PC-9 (cell line): ENCODE results near the gene ZNF892. TPM values are rescaled to one million over a fixed set of nuclear protein-coding genes. Genes with fewer than 3 reads are reported as not detected.

Source experiments
- BruUV-seq: library from RNA; stranded (reverse); fragments of 400-500 nt; replicated peaks from 2 replicates; lab custom pipeline; 2021; lab: Mats Ljungman, UMichigan
- CTCF ChIA-PET: fragments of 300-600 bp; sonication (Branson Sonifier 250); formaldehyde crosslinking; loops from one replicate; lab custom pipeline; 2022; ENCODE audit warnings: antibody characterized with exemption; lab: Charles Lee
- POLR2A ChIA-PET: fragments of 300-600 bp; sonication (Branson Sonifier 250); formaldehyde crosslinking; loops from one replicate; lab custom pipeline; 2022; ENCODE audit warnings: antibody characterized with exemption; ENCODE audit not compliant: unreplicated experiment; lab: Charles Lee
- DNase-seq, 2 experiments: peaks; one replicate each; pipeline versions ENCODE4 v3.0.0 to v3.0.0-alpha.2; 2015 to 2022; ENCODE audit warnings: mixed read lengths in 1 of 2
- H2AFZ ChIP-seq: fragments of 200-600 bp; sonication (generic); 2 replicates; pipeline ENCODE4 v1.8.1; 2017; ENCODE audit warnings: antibody characterized with exemption
- H3F3A ChIP-seq: fragments of 200-600 bp; sonication (generic); 2 replicates; pipeline ENCODE4 v1.8.1; 2017; ENCODE audit warnings: antibody characterized with exemption, mild to moderate bottlenecking, low read depth; ENCODE audit not compliant: insufficient read depth
- H3K27ac ChIP-seq: fragments of 200-600 bp; sonication (generic); 2 replicates; pipeline ENCODE4 v1.6.1; 2016; ENCODE audit warnings: mixed run types
- H3K27me3 ChIP-seq: fragments of 200-600 bp; sonication (generic); 2 replicates; pipeline ENCODE4 v1.6.1; 2016; ENCODE audit warnings: low read depth, mixed run types; ENCODE audit not compliant: insufficient read depth
- H3K36me3 ChIP-seq: fragments of 200-600 bp; sonication (generic); 2 replicates; pipeline ENCODE4 v1.6.1; 2016; ENCODE audit warnings: low read depth, mixed run types
- H3K4me1 ChIP-seq: fragments of 200-600 bp; sonication (generic); replicated peaks from 2 replicates; pipeline ENCODE4 v1.6.1; 2016; ENCODE audit warnings: mixed run types; ENCODE audit not compliant: insufficient read depth
- H3K4me2 ChIP-seq: fragments of 200-600 bp; sonication (generic); 2 replicates; pipeline ENCODE4 v1.6.1; 2017; ENCODE audit warnings: mixed run types
- H3K4me3 ChIP-seq: fragments of 200-600 bp; sonication (generic); 2 replicates; pipeline ENCODE4 v1.6.1; 2016; ENCODE audit warnings: mixed run types
- H3K79me2 ChIP-seq: fragments of 200-600 bp; sonication (generic); 2 replicates; pipeline ENCODE4 v1.6.1; 2017; ENCODE audit warnings: low read depth, mixed run types
- H3K9me2 ChIP-seq: fragments of 200-600 bp; sonication (generic); 2 replicates; pipeline ENCODE4 v1.8.1; 2017; ENCODE audit warnings: mild to moderate bottlenecking; ENCODE audit not compliant: insufficient read depth
- H3K9me3 ChIP-seq: fragments of 200-600 bp; sonication (generic); 2 replicates; pipeline ENCODE4 v1.8.1; 2016; ENCODE audit warnings: low read depth; ENCODE audit not compliant: insufficient read depth
- H4K20me1 ChIP-seq: fragments of 200-600 bp; sonication (generic); 2 replicates; pipeline ENCODE4 v1.8.1; 2017; ENCODE audit not compliant: insufficient read depth
- CTCF ChIP-seq: fragments of 200-600 bp; sonication (generic); conservative IDR thresholded peaks from 2 replicates; pipeline ENCODE4 v1.6.1; 2017; ENCODE audit warnings: mixed run types, antibody characterized with exemption, mild to moderate bottlenecking, moderate library complexity
- EZH2 ChIP-seq: fragments of 200-600 bp; sonication (generic); IDR thresholded peaks from 2 replicates; pipeline ENCODE4 v1.8.0; 2017; ENCODE audit warnings: antibody characterized with exemption, low read depth
- intact Hi-C: fragments of 100-400 bp; cut with micrococcal nuclease; formaldehyde crosslinking; loops from one replicate; pipeline ENCODE4 v1.10.0; 2022; ENCODE audit not compliant: unreplicated experiment
- total RNA-seq: library from RNA; stranded (reverse); gene quantifications from 2 replicates; pipeline ENCODE4 v1.2.3, GENCODE V29; 2021

ZNF892 gene
- total RNA-seq, 1 experiment from 2014 or later: 2.8 TPM

- intact Hi-C loops: loop anchor here (5.0 kb wide), 1 partner anchor 168 kb away; the partner anchor contains the start of gene FAHD2A
- Histone ChIP-seq H3K4me1 (peaks cover 13% of the 10 kb centered on the region), H3K9me3 (peaks cover 7% of the 10 kb centered on the region; the same call in 1 of the 2 replicates), H3K9me2 (no peaks in the 10 kb centered on the region), H2AFZ (no peak overlapping the region), H3K27ac (no peak overlapping the region), H3F3A (peaks cover 11% of the 10 kb centered on the region; the same call in 1 of the 2 replicates), H3K4me3 (no peak overlapping the region), H3K79me2 (no peaks in the 10 kb centered on the region), H4K20me1 (no peaks in the 10 kb centered on the region), H3K36me3 (no peaks in the 10 kb centered on the region), H3K27me3 (no peaks in the 10 kb centered on the region), H3K4me2 (no peak overlapping the region)
- CTCF ChIA-PET: no interaction called here
- BruUV-seq: no TSS peak
- POLR2A ChIA-PET: interaction anchor here (0.6 to 0.7 kb wide), 2 partner anchors 26 to 40 kb away, joined by 3 to 29 read pairs; no protein-coding TSS in a partner anchor
- no peak for TF ChIP-seq CTCF
- no peak for TF ChIP-seq EZH2
- no peak for DNase-seq
Observed at GRCh38 chr2:95234286-95234785, 27.0 kb downstream of the ZNF892 start.

GRCh38 chr2:95234816-95235215 is 27.5 kb downstream of the ZNF892 start:
- Histone ChIP-seq H3K79me2 (no peaks in the 10 kb centered on the region), H3K4me1 (peaks cover 13% of the 10 kb centered on the region), H3K27me3 (no peaks in the 10 kb centered on the region), H3K36me3 (no peaks in the 10 kb centered on the region), H3K27ac (no peak overlapping the region), H3K9me2 (no peaks in the 10 kb centered on the region), H3K9me3 (peaks cover 7% of the 10 kb centered on the region; the same call in 1 of the 2 replicates), H3K4me2 (no peak overlapping the region), H2AFZ (no peak overlapping the region), H3F3A (peaks cover 11% of the 10 kb centered on the region; the same call in 1 of the 2 replicates), H4K20me1 (no peaks in the 10 kb centered on the region), H3K4me3 (no peak overlapping the region)
- no peak for DNase-seq
- BruUV-seq: no TSS peak
- ChIA-PET CTCF (no interaction called here), POLR2A (interaction anchor here (0.7 kb wide), 1 partner anchor 25 kb away, joined by 29 read pairs; no protein-coding TSS in a partner anchor)
- intact Hi-C loops: loop anchor here (5.0 kb wide), 1 partner anchor 167 kb away; the partner anchor contains the start of gene FAHD2A
- no peak for TF ChIP-seq EZH2
- TF ChIP-seq CTCF: no peak

GRCh38 chr2:95238131-95238530 is 30.8 kb downstream of the ZNF892 start:
- Histone ChIP-seq H3K4me2 (no peak overlapping the region), H3F3A (no peaks in the 10 kb centered on the region), H3K9me3 (peaks cover 33% of the 10 kb centered on the region; the same call in 1 of the 2 replicates), H3K79me2 (no peaks in the 10 kb centered on the region), H3K9me2 (no peaks in the 10 kb centered on the region), H4K20me1 (no peaks in the 10 kb centered on the region), H3K4me1 (no peaks in the 10 kb centered on the region), H3K27ac (no peak overlapping the region), H3K36me3 (no peaks in the 10 kb centered on the region), H3K4me3 (no peak overlapping the region), H2AFZ (no peak overlapping the region), H3K27me3 (no peaks in the 10 kb centered on the region)
- no peak for DNase-seq
- intact Hi-C loops: no loop called here
- no TSS peak for BruUV-seq
- TF ChIP-seq EZH2 (no peak), CTCF (no peak)
- ChIA-PET POLR2A (no interaction called here), CTCF (no interaction called here)
